HTERT RPE-1 (cell line): Measurements from ENCODE around the gene CYP4F22.
"Not testable (repeated sequence)": the region's sequence is repeated elsewhere in the genome, so short reads cannot be mapped to it uniquely, and the experiment has no call there.

Source experiments
- in situ Hi-C: fragments of 300-500 bp; cut with MboI; formaldehyde crosslinking; loops from 4 replicates; pipeline ENCODE4 v1.14.3; 2020; ENCODE audit warnings: low sequenced_read_pairs

CYP4F22 gene

GRCh38 chr19:15564534-15565168 lies 56.3 kb downstream of the CYP4F22 start:
- in situ Hi-C loops = no loop called here

- in situ Hi-C loops = no loop called here
Measured at GRCh38 chr19:15570420-15570819, 62.1 kb downstream of the CYP4F22 start.

GRCh38 chr19:15575406-15575805 lies 67.1 kb downstream of the CYP4F22 start:
- in situ Hi-C loops = no loop called here

GRCh38 chr19:15576526-15577156 lies 68.3 kb downstream of the CYP4F22 start:
- in situ Hi-C loops = no loop called here

- in situ Hi-C loops = no loop called here
Measured at GRCh38 chr19:15577184-15577771, 69.0 kb downstream of the CYP4F22 start.

- in situ Hi-C loops = no loop called here
Measured at GRCh38 chr19:15583346-15583745, 75.0 kb downstream of the CYP4F22 start.

- in situ Hi-C loops = no loop called here
Measured at GRCh38 chr19:15584095-15584494, 75.8 kb downstream of the CYP4F22 start.

GRCh38 chr19:15584541-15585115 lies 76.3 kb downstream of the CYP4F22 start:
- in situ Hi-C loops = no loop called here

- in situ Hi-C loops = no loop called here
Measured at GRCh38 chr19:15587663-15588062, 79.3 kb downstream of the CYP4F22 start.

- in situ Hi-C loops = no loop called here
Measured at GRCh38 chr19:15588265-15588664, 79.9 kb downstream of the CYP4F22 start.

GRCh38 chr19:15589760-15590451 lies 81.6 kb downstream of the CYP4F22 start:
- in situ Hi-C loops = no loop called here

GRCh38 chr19:15591796-15592195 lies 83.5 kb downstream of the CYP4F22 start:
- in situ Hi-C loops = no loop called here

GRCh38 chr19:15592506-15592905 lies 84.2 kb downstream of the CYP4F22 start:
- in situ Hi-C loops = not testable (repeated sequence)

GRCh38 chr19:15593766-15594165 lies 85.4 kb downstream of the CYP4F22 start:
- in situ Hi-C loops = not testable (repeated sequence)

- in situ Hi-C loops = no loop called here
Measured at GRCh38 chr19:15595069-15595468, 86.7 kb downstream of the CYP4F22 start.
